HG03108 (cell line): ENCODE measurements around the gene SPACA1.
"Not testable (repeated sequence)": the region's sequence is repeated elsewhere in the genome, so short reads cannot be mapped to it uniquely, and the experiment has no call there.

Experiments used
- ATAC-seq: cut with Tn5 transposase; IDR thresholded peaks from one replicate; pipeline ENCODE4 v1.9.1; 2021; ENCODE audit warnings: moderate library complexity; ENCODE audit not compliant: unreplicated experiment

SPACA1 gene

GRCh38 chr6:88047510-88048150 lies at the start of gene SPACA1:
TSS of gene SPACA1 (plus strand) at chr6:88047841. CDS start at chr6:88047906, 65 bp downstream.
- no peak for ATAC-seq

- ATAC-seq, result no peak
Observed at GRCh38 chr6:88000713-88001112, 46.9 kb upstream of the SPACA1 start.

- not testable (repeated sequence) for ATAC-seq
Observed at GRCh38 chr6:88001279-88001678, 46.4 kb upstream of the SPACA1 start.

- ATAC-seq, result no peak
Observed at GRCh38 chr6:88004707-88005106, 42.9 kb upstream of the SPACA1 start.

GRCh38 chr6:88006557-88006956 lies 41.1 kb upstream of the SPACA1 start:
- ATAC-seq, result no peak

- no peak for ATAC-seq
Observed at GRCh38 chr6:88008411-88008810, 39.2 kb upstream of the SPACA1 start.

GRCh38 chr6:88008831-88009231 lies 38.8 kb upstream of the SPACA1 start:
- ATAC-seq, result no peak

GRCh38 chr6:88013015-88013414 lies 34.6 kb upstream of the SPACA1 start:
- no peak for ATAC-seq

GRCh38 chr6:88013554-88013953 lies 34.1 kb upstream of the SPACA1 start:
- no peak for ATAC-seq

GRCh38 chr6:88020439-88020838 lies 27.2 kb upstream of the SPACA1 start:
- no peak for ATAC-seq

GRCh38 chr6:88024696-88025095 lies 22.9 kb upstream of the SPACA1 start:
- ATAC-seq, result no peak

GRCh38 chr6:88031550-88031949 lies 16.1 kb upstream of the SPACA1 start:
- ATAC-seq, result no peak

GRCh38 chr6:88044530-88044929 lies 3.1 kb upstream of the SPACA1 start:
- ATAC-seq, result no peak

- ATAC-seq, result no peak
Observed at GRCh38 chr6:88045521-88046136, 2.0 kb upstream of the SPACA1 start.

- no peak for ATAC-seq
Observed at GRCh38 chr6:88048578-88048977, 937 bp downstream of the SPACA1 start.

GRCh38 chr6:88050140-88050818 lies 2.6 kb downstream of the SPACA1 start:
- ATAC-seq, result no peak

GRCh38 chr6:88059191-88059590 lies 11.6 kb downstream of the SPACA1 start:
- ATAC-seq, result no peak

- ATAC-seq, result no peak
Observed at GRCh38 chr6:88062376-88062775, 14.7 kb downstream of the SPACA1 start.

GRCh38 chr6:88072462-88072861 lies 24.8 kb downstream of the SPACA1 start:
- no peak for ATAC-seq

GRCh38 chr6:88074791-88075190 lies 27.1 kb downstream of the SPACA1 start:
- ATAC-seq, result no peak

GRCh38 chr6:88077305-88077704 lies 29.7 kb downstream of the SPACA1 start:
- no peak for ATAC-seq

GRCh38 chr6:88086792-88087191 lies 39.2 kb downstream of the SPACA1 start:
- no peak for ATAC-seq
